ENCODE measurements around the gene NUTM2D.
"Not testable (repeated sequence)": the region's sequence is repeated elsewhere in the genome, so short reads cannot be mapped to it uniquely, and the experiment has no call there.

Gene NUTM2D

DNA sequence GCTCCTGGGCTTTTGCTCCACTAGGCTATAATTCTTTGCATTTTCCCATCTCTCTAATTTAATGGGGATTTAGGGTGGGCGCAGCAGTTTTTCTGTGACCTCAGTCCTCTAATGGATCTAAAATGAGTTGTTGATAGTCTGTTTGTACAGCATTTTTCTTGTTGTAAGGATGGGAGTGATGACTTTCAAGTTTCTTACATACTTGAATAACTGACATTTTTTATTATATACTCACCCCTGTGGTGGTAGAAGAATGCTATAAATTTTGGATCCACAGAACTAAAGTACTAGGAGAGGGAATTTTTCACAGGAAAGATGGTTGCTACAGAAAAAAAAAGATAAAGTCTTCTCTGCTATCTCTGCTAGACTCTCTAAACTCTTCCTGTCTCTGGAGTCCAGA is 29.6 kb upstream of the NUTM2D start:
- not testable (repeated sequence) for H4K91ac ChIP-seq (ENCODE audit: low read depth, low read length, poor library complexity); H3K27ac ChIP-seq (replicated peaks; ENCODE audit: low read length); H3K4me2 ChIP-seq (ENCODE audit: insufficient read depth, low read length, poor library complexity, severe bottlenecking); H3K9me3 ChIP-seq (replicated peaks in 1 of 2; ENCODE audit: control insufficient read depth in 2 of 2, insufficient read depth in 1 of 2, low read depth in 1 of 2, low read length in 2 of 2); H3K79me1 ChIP-seq (ENCODE audit: low read depth, low read length); H3K27me3 ChIP-seq (ENCODE audit: control insufficient read depth in 3 of 3, insufficient read depth in 3 of 3, low read depth in 1 of 3, low read length in 3 of 3); H2BK15ac ChIP-seq (ENCODE audit: low read length); H3K4me3 ChIP-seq (ENCODE audit: low read length in 2 of 2); H2AFZ ChIP-seq (ENCODE audit: low read length); H2BK120ac ChIP-seq (ENCODE audit: low read depth, low read length); H2BK5ac ChIP-seq (ENCODE audit: low read length); H3K4ac ChIP-seq (ENCODE audit: low read length); H2AK5ac ChIP-seq (ENCODE audit: low read depth, low read length); DNase-seq (ENCODE audit: low spot score); H3K36me3 ChIP-seq (replicated peaks in 1 of 2; ENCODE audit: control insufficient read depth in 2 of 2, insufficient read depth in 2 of 2, low read length in 2 of 2); H2BK12ac ChIP-seq (ENCODE audit: low read length); H3K23ac ChIP-seq (ENCODE audit: low read depth, low read length, poor library complexity); H3K9ac ChIP-seq (ENCODE audit: low read depth, low read length, poor library complexity); H3K18ac ChIP-seq (ENCODE audit: low read length); H3K14ac ChIP-seq (ENCODE audit: low read length); H4K8ac ChIP-seq (ENCODE audit: low read depth, low read length); H3K4me1 ChIP-seq (ENCODE audit: control insufficient read depth in 2 of 2, insufficient read depth in 1 of 2, low read depth in 1 of 2, low read length in 2 of 2)
- no CpG with 5 or more reads among the region's 1 CpG for WGBS, 2 donors (ENCODE audit: extremely low coverage in 2 of 2, insufficient read length in 2 of 2, insufficient replicate concordance in 1 of 2)

- H3K79me1 ChIP-seq (ENCODE audit: low read depth, low read length); H2BK5ac ChIP-seq (ENCODE audit: low read length); H2AK5ac ChIP-seq (ENCODE audit: low read depth, low read length); H3K18ac ChIP-seq (ENCODE audit: low read length); H3K4ac ChIP-seq (ENCODE audit: low read length); H3K9me3 ChIP-seq (replicated peaks in 1 of 2; ENCODE audit: control insufficient read depth in 2 of 2, insufficient read depth in 1 of 2, low read depth in 1 of 2, low read length in 2 of 2); H3K27me3 ChIP-seq (ENCODE audit: control insufficient read depth in 3 of 3, insufficient read depth in 3 of 3, low read depth in 1 of 3, low read length in 3 of 3); H3K4me1 ChIP-seq (ENCODE audit: control insufficient read depth in 2 of 2, insufficient read depth in 1 of 2, low read depth in 1 of 2, low read length in 2 of 2); H3K4me3 ChIP-seq (ENCODE audit: low read length in 2 of 2); H3K14ac ChIP-seq (ENCODE audit: low read length); H3K36me3 ChIP-seq (replicated peaks in 1 of 2; ENCODE audit: control insufficient read depth in 2 of 2, insufficient read depth in 2 of 2, low read length in 2 of 2); H3K4me2 ChIP-seq (ENCODE audit: insufficient read depth, low read length, poor library complexity, severe bottlenecking); H3K27ac ChIP-seq (replicated peaks; ENCODE audit: low read length); H2AFZ ChIP-seq (ENCODE audit: low read length); H4K8ac ChIP-seq (ENCODE audit: low read depth, low read length); H3K23ac ChIP-seq (ENCODE audit: low read depth, low read length, poor library complexity); H4K91ac ChIP-seq (ENCODE audit: low read depth, low read length, poor library complexity); DNase-seq (ENCODE audit: low spot score); H3K9ac ChIP-seq (ENCODE audit: low read depth, low read length, poor library complexity); H2BK120ac ChIP-seq (ENCODE audit: low read depth, low read length); H2BK15ac ChIP-seq (ENCODE audit: low read length); H2BK12ac ChIP-seq (ENCODE audit: low read length): not testable (repeated sequence)
- no CpG with 5 or more reads among the region's 2 CpGs for WGBS, 2 donors (ENCODE audit: extremely low coverage in 2 of 2, insufficient read length in 2 of 2, insufficient replicate concordance in 1 of 2)
Measured at GRCh38 chr10:87329131-87329530, 28.4 kb upstream of the NUTM2D start.

DNA sequence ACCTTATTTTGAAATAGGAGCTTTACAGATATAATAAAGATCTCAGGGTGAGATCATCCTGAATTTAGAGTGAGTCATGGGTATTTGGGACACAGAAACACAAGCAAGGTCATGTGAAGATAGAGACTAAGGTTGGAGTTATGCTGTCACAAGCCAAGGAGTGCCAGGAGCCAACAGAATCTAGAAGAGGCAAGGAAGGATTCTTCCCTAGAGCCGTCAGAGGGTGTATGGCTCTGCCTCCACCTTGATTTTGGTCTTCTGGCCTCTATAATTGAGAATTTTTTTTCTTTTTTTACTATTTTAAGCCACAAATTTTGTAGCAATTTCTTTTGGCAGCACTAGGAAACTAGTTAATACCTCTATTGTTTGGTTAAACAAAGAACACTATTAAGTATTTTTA is 24.9 kb upstream of the NUTM2D start:
- not testable (repeated sequence) for H2BK12ac ChIP-seq (ENCODE audit: low read length); H2AK5ac ChIP-seq (ENCODE audit: low read depth, low read length); H3K9ac ChIP-seq (ENCODE audit: low read depth, low read length, poor library complexity); H3K27me3 ChIP-seq (ENCODE audit: control insufficient read depth in 3 of 3, insufficient read depth in 3 of 3, low read depth in 1 of 3, low read length in 3 of 3); H3K4me3 ChIP-seq (ENCODE audit: low read length in 2 of 2); H3K23ac ChIP-seq (ENCODE audit: low read depth, low read length, poor library complexity); H3K27ac ChIP-seq (replicated peaks; ENCODE audit: low read length); H2BK15ac ChIP-seq (ENCODE audit: low read length); H3K4me2 ChIP-seq (ENCODE audit: insufficient read depth, low read length, poor library complexity, severe bottlenecking); H3K4ac ChIP-seq (ENCODE audit: low read length); H4K8ac ChIP-seq (ENCODE audit: low read depth, low read length); H3K18ac ChIP-seq (ENCODE audit: low read length); DNase-seq (ENCODE audit: low spot score); H2BK120ac ChIP-seq (ENCODE audit: low read depth, low read length); H2AFZ ChIP-seq (ENCODE audit: low read length); H2BK5ac ChIP-seq (ENCODE audit: low read length); H3K4me1 ChIP-seq (ENCODE audit: control insufficient read depth in 2 of 2, insufficient read depth in 1 of 2, low read depth in 1 of 2, low read length in 2 of 2); H3K14ac ChIP-seq (ENCODE audit: low read length); H4K91ac ChIP-seq (ENCODE audit: low read depth, low read length, poor library complexity); H3K9me3 ChIP-seq (replicated peaks in 1 of 2; ENCODE audit: control insufficient read depth in 2 of 2, insufficient read depth in 1 of 2, low read depth in 1 of 2, low read length in 2 of 2); H3K79me1 ChIP-seq (ENCODE audit: low read depth, low read length)
- H3K36me3 ChIP-seq (replicated peaks in 1 of 2; ENCODE audit: control insufficient read depth in 2 of 2, insufficient read depth in 2 of 2, low read length in 2 of 2): peaks cover 0 to 13% of the 10 kb centered on the region in 2 donors
- WGBS, 2 donors (ENCODE audit: extremely low coverage in 2 of 2, insufficient read length in 2 of 2, insufficient replicate concordance in 1 of 2): no CpG with 5 or more reads among the region's 1 CpG

DNA sequence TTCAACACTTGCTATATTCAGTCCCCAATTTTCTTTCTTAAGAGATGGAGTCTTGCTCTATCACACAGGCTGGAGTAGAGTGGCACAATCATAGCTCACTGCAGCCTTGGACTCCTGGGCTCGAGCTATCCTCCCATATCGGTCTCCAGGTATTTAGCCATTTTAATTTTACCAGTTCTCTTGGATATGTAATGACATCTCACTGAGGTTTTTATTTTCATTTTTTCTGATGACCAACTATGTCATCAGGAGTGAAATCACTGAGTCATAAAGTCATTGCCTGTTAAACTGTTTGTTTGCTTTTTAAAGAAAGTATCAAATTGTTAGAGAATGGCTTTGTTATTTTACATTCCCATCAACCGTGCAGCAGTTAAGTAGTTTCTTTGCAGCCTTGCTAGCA is 17.1 kb upstream of the NUTM2D start:
- no CpG with 5 or more reads among the region's 3 CpGs for WGBS, 2 donors (ENCODE audit: extremely low coverage in 2 of 2, insufficient read length in 2 of 2, insufficient replicate concordance in 1 of 2)
- not testable (repeated sequence) for H3K14ac ChIP-seq (ENCODE audit: low read length); H4K8ac ChIP-seq (ENCODE audit: low read depth, low read length); H4K91ac ChIP-seq (ENCODE audit: low read depth, low read length, poor library complexity); H2AFZ ChIP-seq (ENCODE audit: low read length); H3K4me3 ChIP-seq (ENCODE audit: low read length in 2 of 2); H3K23ac ChIP-seq (ENCODE audit: low read depth, low read length, poor library complexity); H3K4me1 ChIP-seq (ENCODE audit: control insufficient read depth in 2 of 2, insufficient read depth in 1 of 2, low read depth in 1 of 2, low read length in 2 of 2); H3K4me2 ChIP-seq (ENCODE audit: insufficient read depth, low read length, poor library complexity, severe bottlenecking); H2BK5ac ChIP-seq (ENCODE audit: low read length); H3K27ac ChIP-seq (replicated peaks; ENCODE audit: low read length); H3K79me1 ChIP-seq (ENCODE audit: low read depth, low read length); H3K9me3 ChIP-seq (replicated peaks in 1 of 2; ENCODE audit: control insufficient read depth in 2 of 2, insufficient read depth in 1 of 2, low read depth in 1 of 2, low read length in 2 of 2); H2BK12ac ChIP-seq (ENCODE audit: low read length); H3K9ac ChIP-seq (ENCODE audit: low read depth, low read length, poor library complexity); H3K18ac ChIP-seq (ENCODE audit: low read length); H2BK120ac ChIP-seq (ENCODE audit: low read depth, low read length); H3K27me3 ChIP-seq (ENCODE audit: control insufficient read depth in 3 of 3, insufficient read depth in 3 of 3, low read depth in 1 of 3, low read length in 3 of 3); H2BK15ac ChIP-seq (ENCODE audit: low read length); H2AK5ac ChIP-seq (ENCODE audit: low read depth, low read length); DNase-seq (ENCODE audit: low spot score); H3K4ac ChIP-seq (ENCODE audit: low read length)
- H3K36me3 ChIP-seq (replicated peaks in 1 of 2; ENCODE audit: control insufficient read depth in 2 of 2, insufficient read depth in 2 of 2, low read length in 2 of 2): peaks cover 0 to 11% of the 10 kb centered on the region in 2 donors
